ENCODE measurements around the gene MGLL.

MGLL gene

GRCh38 chr3:127760361-127760760, 62.0 kb downstream of the MGLL start:
- peak in 8 of 56 donors; percentile 11 to 68 (median 25) for DNase-seq

DNA sequence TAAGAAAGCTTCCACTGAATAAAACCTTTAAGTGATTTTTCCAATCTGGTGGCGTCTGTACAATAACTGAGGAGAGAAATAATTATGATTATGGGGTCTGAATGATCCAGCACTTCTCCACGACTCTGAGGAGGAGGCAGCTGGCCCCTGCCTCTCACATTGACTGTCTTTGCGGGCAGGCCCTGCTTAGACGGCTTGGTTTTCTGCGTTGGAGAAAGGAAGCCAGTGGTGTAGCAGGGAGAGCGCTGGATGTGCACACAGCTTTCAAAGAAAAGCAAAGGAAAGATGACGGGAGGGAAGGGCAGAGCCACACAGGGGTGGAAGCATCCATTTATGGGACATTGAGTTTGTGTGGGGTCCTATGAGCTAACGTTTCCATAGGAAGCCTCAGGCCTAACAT, 62.5 kb downstream of the MGLL start:
- DNase-seq, result no peak

GRCh38 chr3:127758013-127758412, 64.3 kb downstream of the MGLL start:
- DNase-seq, result no peak

GRCh38 chr3:127755305-127755681, 67.0 kb downstream of the MGLL start:
- DNase-seq, result no peak

- DNase-seq, result peak in 4 of 56 donors; percentile 19 to 52 (median 27)
These were observed 67.7 kb downstream of the MGLL start for GRCh38 chr3:127754411-127755304.

GRCh38 chr3:127753898-127754410, 68.4 kb downstream of the MGLL start:
- no peak for DNase-seq

DNA sequence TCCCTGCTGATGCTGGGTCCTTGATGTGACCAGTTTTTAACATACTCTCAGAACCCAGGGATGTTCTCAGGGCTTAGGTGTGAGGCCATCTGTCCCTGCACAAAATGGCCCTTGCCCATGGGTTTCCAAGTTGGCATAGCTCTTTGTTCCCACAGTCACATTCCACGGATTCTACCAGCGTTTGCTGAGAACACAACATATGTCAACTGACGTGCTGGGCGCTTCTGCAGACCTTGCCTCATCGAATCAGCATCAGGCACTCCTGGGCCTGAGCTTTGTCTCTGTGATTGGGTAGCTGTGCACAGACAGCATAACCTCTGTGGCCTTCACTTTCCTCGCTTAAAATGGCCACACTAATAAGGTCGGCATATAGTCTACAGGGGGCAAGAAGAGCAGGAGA, 69.0 kb downstream of the MGLL start:
- DNase-seq, result no peak

DNA sequence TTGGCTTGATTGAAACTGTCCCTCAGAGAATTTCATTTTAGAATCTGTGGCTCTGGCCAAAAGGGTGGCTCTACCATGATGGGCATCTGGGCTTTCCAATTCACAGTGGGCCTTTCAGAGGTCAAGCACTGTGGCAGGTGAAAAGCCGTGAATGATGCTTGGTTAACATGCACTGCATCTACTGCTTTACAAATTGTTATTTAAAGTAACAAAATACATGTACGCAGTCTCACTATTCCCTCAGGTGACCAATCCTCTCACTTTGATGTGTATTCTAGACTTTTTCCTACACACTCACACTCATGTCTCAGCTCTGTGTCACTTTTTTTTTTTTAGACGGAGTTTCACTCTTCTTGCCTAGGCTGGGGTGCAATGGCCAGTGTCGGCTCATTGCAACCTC, 70.5 kb downstream of the MGLL start:
- DNase-seq, result no peak

DNA sequence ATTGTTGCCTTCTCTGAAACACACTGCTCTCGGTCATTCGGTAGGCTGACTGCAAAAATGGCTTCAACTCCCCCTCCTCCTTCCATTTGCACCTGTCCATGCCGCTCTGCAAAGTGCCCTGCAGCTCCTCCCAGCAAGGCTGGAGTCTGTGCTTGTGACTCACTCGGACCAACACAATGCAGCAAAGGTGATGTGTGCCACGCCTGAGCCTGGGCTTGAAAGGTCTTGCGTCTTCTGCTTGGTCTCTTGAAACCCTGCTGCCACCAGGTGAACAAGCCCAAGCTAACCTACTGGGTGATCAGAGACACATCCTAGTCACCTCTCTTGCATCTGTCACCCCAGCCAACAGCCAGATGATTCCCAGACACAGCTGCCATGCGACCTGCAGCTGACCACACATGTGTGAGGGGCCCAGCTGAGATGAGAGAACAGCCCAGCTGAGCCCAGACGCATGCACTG, 71.1 kb downstream of the MGLL start:
- DNase-seq, result no peak

GRCh38 chr3:127750226-127751031, 71.9 kb downstream of the MGLL start:
- peak in 1 of 56 donors; percentile 35 for DNase-seq

DNA sequence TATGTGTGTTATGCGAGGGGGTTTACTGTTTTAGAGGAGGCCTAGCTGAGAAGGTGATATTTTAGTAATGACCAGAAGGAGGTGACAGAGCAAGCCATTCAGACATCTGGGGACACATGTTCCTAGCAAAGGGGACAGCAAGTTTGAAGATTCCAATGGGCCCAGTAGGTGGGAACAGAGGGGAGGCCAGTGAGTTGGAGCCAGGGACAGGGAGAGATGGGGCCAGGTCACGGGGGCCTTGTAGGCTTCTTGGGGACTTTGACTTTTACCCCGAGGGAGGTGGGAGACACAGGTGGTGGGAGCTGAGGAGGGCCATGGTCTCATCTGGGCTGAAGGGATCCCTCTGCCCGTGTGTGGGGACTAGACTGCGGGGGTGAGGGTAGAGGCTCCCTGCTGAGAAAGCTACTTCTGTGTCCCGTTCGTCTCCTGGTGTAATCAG, 72.5 kb downstream of the MGLL start:
- DNase-seq, result no peak

GRCh38 chr3:127749361-127749760, 73.0 kb downstream of the MGLL start:
- no peak for DNase-seq

DNA sequence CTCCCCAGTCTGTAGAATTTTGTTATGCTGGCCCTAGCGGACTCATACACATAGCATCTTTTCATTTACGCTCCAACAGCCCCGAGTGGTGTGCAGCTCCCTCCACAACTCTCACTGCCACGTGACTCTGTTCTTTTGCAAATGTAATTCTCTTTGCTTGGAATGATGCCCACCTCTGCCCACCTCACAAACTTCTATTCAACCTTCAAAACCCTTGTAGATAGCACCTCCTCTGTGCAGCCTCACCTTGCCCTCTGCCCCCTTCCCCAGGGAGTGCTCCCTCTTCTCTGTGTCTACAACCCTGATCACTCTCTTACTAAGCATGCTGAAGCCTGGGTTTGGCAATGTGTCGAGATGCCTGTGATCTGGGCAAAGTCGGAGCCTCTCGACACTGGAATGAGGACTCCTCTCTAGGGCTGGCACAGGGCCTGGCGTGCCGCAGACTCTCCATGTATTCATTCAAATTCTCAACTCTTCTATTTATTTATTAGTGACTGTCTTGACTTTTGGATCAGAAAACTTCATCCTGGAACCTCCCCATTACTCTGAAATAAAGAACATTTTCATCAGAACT, 73.5 kb downstream of the MGLL start:
- peak in 2 of 56 donors; percentile 10 to 18 for DNase-seq

GRCh38 chr3:127747751-127748521, 74.4 kb downstream of the MGLL start:
- no peak for DNase-seq

DNA sequence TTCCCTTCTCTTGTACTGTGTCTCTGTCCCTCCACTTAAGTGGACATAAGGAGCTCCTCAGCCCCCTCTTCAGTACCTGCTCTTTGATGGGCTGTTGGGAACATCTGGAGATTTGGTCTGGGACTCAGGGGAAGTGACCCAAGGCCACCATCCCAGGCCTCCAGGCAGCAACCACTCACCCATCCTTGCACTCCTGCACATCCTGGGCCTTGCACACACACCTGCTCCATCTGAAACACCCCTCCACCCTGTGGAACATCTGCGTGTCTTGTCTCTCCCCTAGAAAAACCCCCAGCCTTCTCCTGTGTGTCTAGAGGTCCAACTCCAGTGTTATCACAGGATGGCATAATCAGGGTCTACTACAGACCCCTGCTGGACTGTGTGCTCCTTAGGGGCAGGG, 75.2 kb downstream of the MGLL start:
- DNase-seq, result no peak

GRCh38 chr3:127746400-127747057, 75.8 kb downstream of the MGLL start:
- DNase-seq, result no peak

- DNase-seq, result no peak
These were observed 76.5 kb downstream of the MGLL start for GRCh38 chr3:127745656-127746399.

GRCh38 chr3:127744875-127745274, 77.4 kb downstream of the MGLL start:
- no peak for DNase-seq

- no peak for DNase-seq
These were observed 78.0 kb downstream of the MGLL start for GRCh38 chr3:127744253-127744815.
